Testis (tissue), 2 donors: ENCODE data around the gene PEX16.

Experiments used
- POLR2A ChIP-seq: fragments of 450-650 bp; IDR thresholded peaks from one replicate; pipeline ENCODE4 v1.6.1; 2017; ENCODE audit warnings: antibody characterized with exemption, mild to moderate bottlenecking, moderate library complexity
- TF ChIP-seq, protein P1 (sequence below), 3 experiments: fragments of 450-650 bp in 2 of 3; fragments of 200-600 bp in 1 of 3; sonication (generic) in 1 of 3; IDR thresholded peaks; one replicate each; pipeline ENCODE4 v1.5.1; 2016 to 2019; ENCODE audit warnings: antibody characterized with exemption in 3 of 3, mild to moderate bottlenecking in 2 of 3, moderate library complexity in 1 of 3

GRCh38 chr11:45934580-45935318 lies 17.1 kb upstream of the PEX16 start:
- TF ChIP-seq, protein P1, sequence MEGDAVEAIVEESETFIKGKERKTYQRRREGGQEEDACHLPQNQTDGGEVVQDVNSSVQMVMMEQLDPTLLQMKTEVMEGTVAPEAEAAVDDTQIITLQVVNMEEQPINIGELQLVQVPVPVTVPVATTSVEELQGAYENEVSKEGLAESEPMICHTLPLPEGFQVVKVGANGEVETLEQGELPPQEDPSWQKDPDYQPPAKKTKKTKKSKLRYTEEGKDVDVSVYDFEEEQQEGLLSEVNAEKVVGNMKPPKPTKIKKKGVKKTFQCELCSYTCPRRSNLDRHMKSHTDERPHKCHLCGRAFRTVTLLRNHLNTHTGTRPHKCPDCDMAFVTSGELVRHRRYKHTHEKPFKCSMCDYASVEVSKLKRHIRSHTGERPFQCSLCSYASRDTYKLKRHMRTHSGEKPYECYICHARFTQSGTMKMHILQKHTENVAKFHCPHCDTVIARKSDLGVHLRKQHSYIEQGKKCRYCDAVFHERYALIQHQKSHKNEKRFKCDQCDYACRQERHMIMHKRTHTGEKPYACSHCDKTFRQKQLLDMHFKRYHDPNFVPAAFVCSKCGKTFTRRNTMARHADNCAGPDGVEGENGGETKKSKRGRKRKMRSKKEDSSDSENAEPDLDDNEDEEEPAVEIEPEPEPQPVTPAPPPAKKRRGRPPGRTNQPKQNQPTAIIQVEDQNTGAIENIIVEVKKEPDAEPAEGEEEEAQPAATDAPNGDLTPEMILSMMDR (IDR thresholded peaks at IDR 0.05) = no peak
- no peak for TF ChIP-seq POLR2A
